ENCODE measurements around the gene PERP.

Gene PERP

DNA sequence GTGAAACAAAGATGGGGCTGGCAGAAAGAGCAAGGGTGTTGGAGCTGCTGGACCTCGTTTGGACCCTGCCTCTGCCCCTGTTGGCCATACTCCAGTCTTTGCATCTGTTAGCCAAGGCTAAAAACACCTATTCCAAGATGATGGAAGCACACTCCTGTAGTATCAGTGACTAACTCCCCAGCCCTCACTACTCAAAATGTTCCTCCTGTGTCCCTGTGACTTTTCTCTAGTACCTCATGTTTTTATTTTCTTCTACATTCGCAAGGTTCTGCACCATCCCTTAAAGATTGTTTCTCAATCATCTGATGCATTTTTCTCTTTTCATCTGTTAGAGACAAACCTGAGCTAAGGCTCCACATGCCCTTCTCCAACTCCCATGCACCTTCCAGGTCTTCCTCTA is 8.9 kb downstream of the PERP start:
- Histone ChIP-seq H3K9me3 (ENCODE audit: control insufficient read depth, insufficient read depth, low read depth, low read length) (no peaks in the 10 kb centered on the region), H3K36me3 (ENCODE audit: control insufficient read depth in 2 of 2, insufficient read depth in 1 of 2, low read length in 2 of 2) (peaks cover 11 to 35% of the 10 kb centered on the region in 2 experiments; a peak in 2 of 3 replicates), H3K4me3 (ENCODE audit: low read depth, low read length) (no peak overlapping the region), H3K27ac (ENCODE audit: extremely low read depth, low read depth, low read length) (no peak overlapping the region), H3K4me1 (ENCODE audit: control insufficient read depth, insufficient read depth, low read length) (no peaks in the 10 kb centered on the region)
- CTCF ChIA-PET = interaction anchor here (1.4 kb wide), 1 partner anchor 11 kb away, joined by 3 read pairs; no protein-coding TSS in a partner anchor
- POLR2A ChIA-PET = no interaction called here
- TF ChIP-seq ZBTB21 (tag by site-specific recombination; IDR thresholded peaks at IDR 0.05) (no peak), ZSCAN16 (tag by site-specific recombination; IDR thresholded peaks at IDR 0.05) (no peak), ZNF10 (tag by site-specific recombination; IDR thresholded peaks at IDR 0.05) (no peak), MYNN (tag by site-specific recombination; IDR thresholded peaks at IDR 0.05; ENCODE audit: borderline replicate concordance) (no peak), SETDB1 (IDR thresholded peaks at IDR 0.05; ENCODE audit: insufficient read length, low read length) (peak; percentile 93)

DNA sequence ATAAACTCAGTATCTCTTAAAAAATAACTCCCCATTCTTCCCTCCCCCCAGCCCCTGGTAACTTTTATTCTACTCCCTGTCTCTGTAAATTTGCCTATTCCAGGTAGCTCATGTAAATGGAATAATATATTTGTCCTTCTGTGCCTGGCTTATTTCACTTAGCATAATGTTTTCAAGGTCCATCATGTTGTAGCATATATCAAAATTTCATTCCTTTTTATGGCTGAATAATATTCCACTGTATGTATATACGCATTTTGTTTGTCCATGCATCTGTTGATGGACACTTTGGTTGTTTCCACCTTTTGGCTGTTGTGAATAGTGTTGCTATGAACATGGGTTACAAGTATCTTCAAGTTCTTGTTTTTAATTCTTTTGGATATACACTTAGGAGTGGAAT is 13.0 kb downstream of the PERP start:
- H3K36me3 ChIP-seq (ENCODE audit: control insufficient read depth in 2 of 2, insufficient read depth in 1 of 2, low read length in 2 of 2) = peaks cover 18 to 55% of the 10 kb centered on the region in 2 experiments; a peak in 2 of 3 replicates
- TF ChIP-seq ZBTB21 (tag by site-specific recombination; IDR thresholded peaks at IDR 0.05) = no peak
- peak; percentile 94 for TF ChIP-seq ZNF146 (tag by site-specific recombination; IDR thresholded peaks at IDR 0.05)
- TF ChIP-seq, protein P1, sequence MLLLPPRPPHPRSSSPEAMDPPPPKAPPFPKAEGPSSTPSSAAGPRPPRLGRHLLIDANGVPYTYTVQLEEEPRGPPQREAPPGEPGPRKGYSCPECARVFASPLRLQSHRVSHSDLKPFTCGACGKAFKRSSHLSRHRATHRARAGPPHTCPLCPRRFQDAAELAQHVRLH (tag by site-specific recombination; IDR thresholded peaks at IDR 0.05) = 0 out of 2 replicates have a peak, but pooled peaks have one; percentile 17
- ChIA-PET CTCF (interaction anchor here (0.6 to 1.9 kb wide), 3 partner anchors 12 to 627 kb away, joined by 4 to 11 read pairs (median 6); no protein-coding TSS in a partner anchor), POLR2A (no interaction called here)
- no peak overlapping the region for H3K27ac ChIP-seq (ENCODE audit: extremely low read depth, low read depth, low read length)
- H3K4me3 ChIP-seq (ENCODE audit: low read depth, low read length) = no peak overlapping the region
- peaks cover 6% of the 10 kb centered on the region; the same call in 1 of the 2 replicates for H3K4me1 ChIP-seq (ENCODE audit: control insufficient read depth, insufficient read depth, low read length)
- H3K9me3 ChIP-seq (ENCODE audit: control insufficient read depth, insufficient read depth, low read depth, low read length) = no peaks in the 10 kb centered on the region

GRCh38 chr6:138093632-138094031 is 13.6 kb downstream of the PERP start:
- TF ChIP-seq ZFHX2 (tag by site-specific recombination; conservative IDR thresholded peaks at IDR 0.05) = no peak
- no peak for TF ChIP-seq ZBTB7A (tag by site-specific recombination; IDR thresholded peaks at IDR 0.05; ENCODE audit: low read depth)
- no peak for TF ChIP-seq GLI4 (tag by site-specific recombination; IDR thresholded peaks at IDR 0.05)
- TF ChIP-seq PRDM6 (tag by site-specific recombination; IDR thresholded peaks at IDR 0.05) = 0 out of 2 replicates have a peak, but pooled peaks have one; percentile 9
- TF ChIP-seq KLF17 (tag by site-specific recombination; IDR thresholded peaks at IDR 0.05) = no peak
- TF ChIP-seq, protein P2, sequence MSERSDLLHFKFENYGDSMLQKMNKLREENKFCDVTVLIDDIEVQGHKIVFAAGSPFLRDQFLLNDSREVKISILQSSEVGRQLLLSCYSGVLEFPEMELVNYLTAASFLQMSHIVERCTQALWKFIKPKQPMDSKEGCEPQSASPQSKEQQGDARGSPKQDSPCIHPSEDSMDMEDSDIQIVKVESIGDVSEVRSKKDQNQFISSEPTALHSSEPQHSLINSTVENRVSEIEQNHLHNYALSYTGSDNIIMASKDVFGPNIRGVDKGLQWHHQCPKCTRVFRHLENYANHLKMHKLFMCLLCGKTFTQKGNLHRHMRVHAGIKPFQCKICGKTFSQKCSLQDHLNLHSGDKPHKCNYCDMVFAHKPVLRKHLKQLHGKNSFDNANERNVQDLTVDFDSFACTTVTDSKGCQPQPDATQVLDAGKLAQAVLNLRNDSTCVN (tag by site-specific recombination; optimal IDR thresholded peaks at IDR 0.05) = no peak
- TF ChIP-seq ZNF658 (tag by site-specific recombination; IDR thresholded peaks at IDR 0.05) = no peak
- TF ChIP-seq ZNF626 (tag by site-specific recombination; IDR thresholded peaks at IDR 0.05) = no peak
- H3K36me3 ChIP-seq (ENCODE audit: control insufficient read depth in 2 of 2, insufficient read depth in 1 of 2, low read length in 2 of 2) = peaks cover 18 to 55% of the 10 kb centered on the region in 2 experiments; a peak in 2 of 3 replicates
- no peaks in the 10 kb centered on the region for H3K9me3 ChIP-seq (ENCODE audit: control insufficient read depth, insufficient read depth, low read depth, low read length)
- no peak overlapping the region for H3K4me3 ChIP-seq (ENCODE audit: low read depth, low read length)
- H3K27ac ChIP-seq (ENCODE audit: extremely low read depth, low read depth, low read length) = no peak overlapping the region
- POLR2A ChIA-PET = no interaction called here
- CTCF ChIA-PET = interaction anchor here (0.6 to 1.9 kb wide), 2 partner anchors 12 to 425 kb away, joined by 3 to 11 read pairs; no protein-coding TSS in a partner anchor
- H3K4me1 ChIP-seq (ENCODE audit: control insufficient read depth, insufficient read depth, low read length) = peaks cover 13% of the 10 kb centered on the region

All from HEK293 (cell line).